Hepatocyte (in vitro differentiated cells): Measurements from ENCODE around the gene GAST.

Experiments used
- EZH2 ChIP-seq: fragments of 200-600 bp; sonication (generic); IDR thresholded peaks from 2 replicates; pipeline ENCODE4 v1.6.1; 2016; ENCODE audit warnings: antibody characterized with exemption, mild to moderate bottlenecking, borderline replicate concordance
- EZH2phosphoT487 ChIP-seq: fragments of 200-600 bp; sonication (generic); IDR thresholded peaks from one replicate; pipeline ENCODE4 v1.6.1; 2018; ENCODE audit warnings: antibody characterized with exemption, mild to moderate bottlenecking, low read depth, moderate library complexity; ENCODE audit not compliant: unreplicated experiment, severe bottlenecking
- TF ChIP-seq, protein P1 (sequence below): fragments of 200-600 bp; sonication (generic); IDR thresholded peaks from 2 replicates; pipeline ENCODE4 v1.5.1; 2016; ENCODE audit warnings: antibody characterized with exemption, mild to moderate bottlenecking; ENCODE audit not compliant: poor library complexity

DNA sequence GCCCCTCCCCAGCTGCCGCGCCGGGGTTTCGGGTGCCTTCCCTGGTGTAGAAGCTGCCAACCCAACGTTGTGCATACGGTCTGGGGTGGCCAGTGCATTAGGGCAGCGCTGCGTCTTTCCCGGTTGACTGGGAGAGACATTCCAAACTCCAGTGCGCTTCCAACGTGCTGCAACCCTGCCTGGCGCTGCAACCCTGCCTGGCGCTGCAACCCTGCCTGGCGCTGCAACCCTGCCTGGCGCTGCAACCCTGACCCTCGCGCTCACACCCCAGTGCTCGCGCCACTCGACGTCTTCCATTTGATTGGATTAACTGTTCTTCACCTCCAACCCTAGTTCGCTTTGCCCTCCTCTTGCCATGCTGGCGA lies 22.8 kb downstream of the GAST start:
- TF ChIP-seq, protein P1, sequence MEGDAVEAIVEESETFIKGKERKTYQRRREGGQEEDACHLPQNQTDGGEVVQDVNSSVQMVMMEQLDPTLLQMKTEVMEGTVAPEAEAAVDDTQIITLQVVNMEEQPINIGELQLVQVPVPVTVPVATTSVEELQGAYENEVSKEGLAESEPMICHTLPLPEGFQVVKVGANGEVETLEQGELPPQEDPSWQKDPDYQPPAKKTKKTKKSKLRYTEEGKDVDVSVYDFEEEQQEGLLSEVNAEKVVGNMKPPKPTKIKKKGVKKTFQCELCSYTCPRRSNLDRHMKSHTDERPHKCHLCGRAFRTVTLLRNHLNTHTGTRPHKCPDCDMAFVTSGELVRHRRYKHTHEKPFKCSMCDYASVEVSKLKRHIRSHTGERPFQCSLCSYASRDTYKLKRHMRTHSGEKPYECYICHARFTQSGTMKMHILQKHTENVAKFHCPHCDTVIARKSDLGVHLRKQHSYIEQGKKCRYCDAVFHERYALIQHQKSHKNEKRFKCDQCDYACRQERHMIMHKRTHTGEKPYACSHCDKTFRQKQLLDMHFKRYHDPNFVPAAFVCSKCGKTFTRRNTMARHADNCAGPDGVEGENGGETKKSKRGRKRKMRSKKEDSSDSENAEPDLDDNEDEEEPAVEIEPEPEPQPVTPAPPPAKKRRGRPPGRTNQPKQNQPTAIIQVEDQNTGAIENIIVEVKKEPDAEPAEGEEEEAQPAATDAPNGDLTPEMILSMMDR, result no peak
- TF ChIP-seq EZH2 (no peak), EZH2phosphoT487 (no peak)
